GM12878 (cell line): ENCODE measurements around the gene CCDC136.

ENCODE experiments used
- CTCF ChIP-seq, 3 experiments: IDR thresholded peaks in 2 of 3; conservative IDR thresholded peaks in 1 of 3; 2 replicates each; pipeline ENCODE4 v1.5.1; 2011; ENCODE audit warnings: low read depth in 3 of 3, low read length in 3 of 3, mild to moderate bottlenecking in 3 of 3, control low read depth in 2 of 3, moderate library complexity in 2 of 3, inconsistent platforms in 1 of 3, mixed read lengths in 1 of 3; ENCODE audit not compliant: control insufficient read depth in 2 of 3, insufficient read depth in 1 of 3; ENCODE audit errors: extremely low read depth in 1 of 3
- DPF2 ChIP-seq: fragments of 450-650 bp; IDR thresholded peaks from 2 replicates; pipeline ENCODE4 v1.6.1; 2017; ENCODE audit warnings: mild to moderate bottlenecking
- ESRRA ChIP-seq: IDR thresholded peaks from 2 replicates; pipeline ENCODE4 v1.6.1; 2012; ENCODE audit warnings: mild to moderate bottlenecking, low read length, improper control_type of control experiment
- EZH2 ChIP-seq: IDR thresholded peaks from 2 replicates; pipeline ENCODE4 v1.6.1; 2012; ENCODE audit warnings: low read depth, mild to moderate bottlenecking, control low read depth, inconsistent platforms, low read length, borderline replicate concordance; ENCODE audit not compliant: control insufficient read depth
- JUNB ChIP-seq: IDR thresholded peaks from 2 replicates; pipeline ENCODE4 v1.6.1; 2016; ENCODE audit warnings: antibody characterized with exemption, mild to moderate bottlenecking
- POLR2A ChIP-seq: IDR thresholded peaks from 2 replicates; pipeline ENCODE4 v1.6.1; 2011; ENCODE audit warnings: low read depth, mild to moderate bottlenecking, low read length
- REST ChIP-seq: IDR thresholded peaks from 2 replicates; pipeline ENCODE4 v1.6.1; 2012; ENCODE audit warnings: mild to moderate bottlenecking, low read depth, low read length
- RFX5 ChIP-seq: IDR thresholded peaks from 2 replicates; pipeline ENCODE4 v1.6.1; 2011; ENCODE audit warnings: low read depth, low read length, improper control_type of control experiment
- SIN3A ChIP-seq: IDR thresholded peaks from 2 replicates; pipeline ENCODE4 v1.6.1; 2012; ENCODE audit warnings: low read depth, low read length, improper control_type of control experiment
- YY1 ChIP-seq: IDR thresholded peaks from 2 replicates; pipeline ENCODE4 v1.6.1; 2011; ENCODE audit warnings: low read depth, mild to moderate bottlenecking, low read length

- no peak for TF ChIP-seq DPF2
- no peak for TF ChIP-seq ESRRA
- no peak for TF ChIP-seq CTCF (IDR thresholded peaks at IDR 0.05 in 2 of 3, conservative IDR thresholded peaks at IDR 0.05 in 1 of 3; ENCODE audit: control insufficient read depth in 2 of 3, extremely low read depth in 1 of 3, insufficient read depth in 1 of 3, low read depth in 3 of 3, low read length in 3 of 3)
- TF ChIP-seq EZH2: no peak
- TF ChIP-seq POLR2A: no peak
- no peak for TF ChIP-seq SIN3A
- TF ChIP-seq RFX5: no peak
- no peak for TF ChIP-seq YY1
- TF ChIP-seq REST: no peak
- no peak for TF ChIP-seq JUNB
These were observed 26.9 kb downstream of the CCDC136 start for GRCh38 chr7:128818694-128819093.
